Stimulated activated naive CD4-positive, alpha-beta T cell treated with Interleukin-2 at 50 U/mL for 16 hours (primary cell): ENCODE data around the gene WDR91.

Experiments
- DNase-seq: peaks from one replicate; lab custom pipeline; 2025; lab: John Stamatoyannopoulos, UW

The WDR91 gene

DNA sequence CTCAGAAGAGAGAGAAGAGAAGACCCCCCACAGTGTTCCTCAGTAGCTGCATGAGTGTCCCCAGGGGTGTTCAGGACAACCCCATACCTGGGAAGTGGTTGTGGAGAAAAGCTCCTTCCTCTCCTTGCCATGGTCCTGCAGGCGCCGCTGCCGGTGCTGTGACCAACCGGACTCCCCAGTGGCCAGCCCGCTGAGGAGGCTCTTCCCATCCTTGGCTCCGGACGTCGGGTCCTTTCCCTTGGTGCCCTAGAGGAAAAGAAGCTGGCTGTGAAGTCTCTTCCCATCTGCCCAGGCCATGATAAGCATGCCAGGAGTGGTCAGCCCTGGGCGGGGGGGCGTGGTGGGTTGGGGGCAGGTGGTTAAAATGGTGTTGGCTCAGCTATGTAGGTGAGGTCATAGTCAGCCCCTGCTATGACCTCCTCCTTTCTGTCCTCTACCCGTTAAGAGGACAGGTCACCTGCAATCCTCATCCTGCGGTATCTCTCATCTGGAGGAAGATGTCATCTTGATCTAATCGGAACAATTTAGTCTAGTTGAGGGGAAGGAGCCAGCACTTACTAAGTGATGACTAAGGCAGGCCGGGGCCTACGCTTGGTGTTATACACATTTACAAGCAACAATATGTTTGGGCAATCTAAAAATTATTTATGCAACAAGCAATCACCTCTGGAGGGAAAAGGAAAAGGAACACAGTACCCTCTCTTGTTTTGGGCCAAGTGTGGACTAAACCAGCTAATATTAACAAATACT is 13.2 kb downstream of the WDR91 start:
- DNase-seq = no peak

DNA sequence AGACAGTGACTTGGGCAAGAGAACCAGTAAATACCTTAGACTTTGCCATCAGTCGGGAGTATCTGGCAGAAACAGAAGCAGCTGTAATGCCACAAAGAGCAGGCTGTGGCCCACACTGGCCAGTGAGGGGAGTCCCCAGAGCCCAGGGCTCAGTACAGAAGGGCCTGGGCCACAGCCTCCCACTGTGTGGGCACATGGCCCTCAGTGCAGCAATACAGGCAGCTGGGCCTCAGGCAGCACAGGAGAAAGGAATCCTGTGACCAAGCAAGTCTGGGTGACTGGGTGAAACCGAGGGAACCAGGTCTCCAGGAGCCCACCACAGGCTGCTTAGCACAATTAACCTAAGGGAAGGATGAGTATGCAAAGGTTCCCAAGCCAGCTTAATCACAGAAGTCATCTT is 14.0 kb downstream of the WDR91 start:
- DNase-seq = no peak

- DNase-seq = no peak
Observed at GRCh38 chr7:135195968-135196629, 15.2 kb downstream of the WDR91 start.

DNA sequence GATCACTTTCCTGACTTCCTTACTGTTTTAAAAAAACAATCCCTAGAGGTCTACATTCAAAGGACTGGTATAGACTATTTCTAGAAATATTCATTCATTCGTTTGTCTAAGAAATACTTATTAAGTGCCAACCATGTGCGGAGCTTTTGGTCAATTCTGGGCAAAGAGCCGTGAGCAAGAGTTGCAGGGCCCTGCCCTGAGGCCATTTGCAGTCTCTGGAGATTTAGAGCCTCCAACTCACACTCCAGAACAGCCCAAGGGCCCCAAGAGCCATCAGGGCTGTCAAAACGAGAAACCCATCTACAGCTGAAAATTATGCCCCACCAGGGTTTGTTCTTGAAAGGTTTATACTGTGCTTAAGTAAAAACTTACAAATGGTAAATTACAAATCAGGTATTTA is 16.2 kb downstream of the WDR91 start:
- DNase-seq = no peak

- DNase-seq = no peak
Observed at GRCh38 chr7:135194494-135195095, 16.7 kb downstream of the WDR91 start.

GRCh38 chr7:135193615-135194081 is 17.7 kb downstream of the WDR91 start:
- DNase-seq = no peak

- DNase-seq = no peak
Observed at GRCh38 chr7:135192914-135193536, 18.3 kb downstream of the WDR91 start.

DNA sequence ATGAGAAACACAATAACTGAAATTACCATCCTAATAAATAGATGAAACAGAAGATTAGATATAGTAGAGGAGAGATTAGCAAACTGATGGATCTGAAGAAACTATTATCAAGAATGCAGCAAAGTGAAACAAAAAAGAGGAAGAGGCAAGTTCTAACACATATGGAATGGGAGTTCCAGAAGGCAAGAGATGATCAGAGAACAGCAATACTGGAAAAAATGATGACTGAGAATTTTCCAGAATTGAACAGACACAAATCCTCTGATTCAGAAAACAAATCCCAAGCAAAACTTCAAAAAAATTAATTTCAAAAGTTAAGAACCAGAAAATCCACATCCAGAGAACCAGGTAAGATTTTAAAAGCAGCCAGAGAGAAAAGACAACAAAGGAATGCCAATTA is 20.6 kb downstream of the WDR91 start:
- no peak for DNase-seq

DNA sequence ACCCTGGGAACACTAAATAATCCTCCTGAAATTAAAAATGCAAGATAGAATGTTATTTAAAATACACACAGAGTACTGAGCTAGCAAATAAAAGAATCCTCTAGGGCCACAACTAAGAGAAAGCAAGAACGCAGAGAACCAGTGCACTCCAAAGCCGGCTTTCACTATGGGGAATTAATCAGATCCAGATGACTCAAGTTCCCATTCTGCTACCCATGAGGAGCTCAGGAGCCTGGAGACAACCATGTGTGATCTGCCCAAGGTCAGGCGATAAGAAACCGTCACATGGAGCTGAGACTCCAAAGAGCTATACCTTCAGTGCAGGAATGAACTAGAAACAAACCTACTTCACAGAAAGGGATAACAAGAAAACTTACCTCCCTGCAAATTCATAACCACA is 21.4 kb downstream of the WDR91 start:
- DNase-seq = no peak

GRCh38 chr7:135189221-135189662 is 22.1 kb downstream of the WDR91 start:
- DNase-seq = no peak

GRCh38 chr7:135188298-135188984 is 22.9 kb downstream of the WDR91 start:
- no peak for DNase-seq

DNA sequence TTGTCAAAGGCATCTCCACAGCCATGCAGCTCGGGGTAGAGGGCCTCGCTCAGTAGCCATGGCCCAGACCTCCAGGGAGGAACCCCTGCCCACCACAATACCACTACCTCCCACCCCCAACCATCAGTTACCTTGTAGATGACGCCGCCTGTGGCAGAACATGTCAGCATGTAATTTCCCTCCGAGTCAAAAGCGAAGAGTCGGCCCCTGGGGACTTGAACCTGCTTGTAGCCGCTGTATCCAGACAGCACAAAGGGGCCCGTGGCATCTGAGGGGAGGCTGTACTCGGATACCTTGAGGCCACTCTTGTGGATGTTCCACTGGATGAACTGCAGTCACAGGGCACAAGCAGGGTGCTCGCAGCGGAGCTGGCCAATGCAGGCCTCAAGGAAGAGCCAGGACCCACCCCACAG is 24.5 kb downstream of the WDR91 start:
- DNase-seq = no peak

GRCh38 chr7:135186261-135186540 is 25.1 kb downstream of the WDR91 start:
- DNase-seq = no peak

- DNase-seq = no peak
Observed at GRCh38 chr7:135185471-135186260, 25.7 kb downstream of the WDR91 start.

DNA sequence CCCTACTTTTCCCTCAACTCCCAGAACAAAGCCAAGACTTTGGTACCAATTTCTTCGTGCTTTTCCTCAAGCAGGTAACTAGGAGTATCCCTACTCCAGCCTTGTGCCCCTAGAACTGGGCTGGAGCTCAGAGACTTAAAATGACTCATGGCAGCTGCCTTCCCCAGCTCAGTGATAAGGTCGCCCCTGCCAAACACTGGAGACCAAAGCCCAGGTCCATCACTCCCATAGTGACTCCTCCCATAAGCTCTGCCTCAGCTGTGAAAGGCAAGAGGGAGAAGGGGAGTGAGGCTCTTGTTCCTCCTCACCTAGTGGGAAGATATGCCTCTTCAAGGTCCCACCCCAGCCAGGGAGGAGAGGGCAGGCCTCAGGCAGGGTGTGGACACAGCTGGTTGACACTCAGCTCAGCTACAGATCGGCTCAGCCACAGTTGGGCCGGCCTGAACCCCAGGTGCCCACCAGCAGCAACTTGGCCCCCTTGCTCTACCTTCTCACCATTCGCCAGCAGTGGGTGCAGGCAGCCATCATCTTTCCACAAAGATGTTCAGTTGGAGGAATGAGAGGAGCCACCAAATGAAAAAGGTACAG is 27.0 kb downstream of the WDR91 start:
- DNase-seq = no peak

DNA sequence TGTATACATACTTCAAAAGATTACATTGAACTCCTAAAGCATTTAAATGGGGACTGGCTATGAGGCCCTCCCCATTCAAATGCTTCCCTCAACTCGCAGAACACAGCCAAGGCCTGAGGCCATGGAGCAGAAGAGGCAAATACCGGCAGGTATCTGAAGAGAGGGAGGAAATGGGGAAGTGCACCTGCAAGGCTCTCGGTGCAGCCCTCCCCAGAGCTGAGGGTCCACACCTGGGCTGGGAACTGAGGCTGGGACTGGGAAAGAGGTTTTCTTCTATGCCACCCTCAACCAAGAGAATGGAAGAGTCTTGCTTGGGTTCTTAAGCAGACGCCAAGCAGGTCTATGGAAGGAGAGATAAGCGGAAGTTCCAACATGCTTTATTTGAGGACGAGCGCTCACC is 27.8 kb downstream of the WDR91 start:
- no peak for DNase-seq

GRCh38 chr7:135181929-135182678 is 29.2 kb downstream of the WDR91 start:
- DNase-seq = no peak

GRCh38 chr7:135181261-135181928 is 29.9 kb downstream of the WDR91 start:
- no peak for DNase-seq

- no peak for DNase-seq
Observed at GRCh38 chr7:135180122-135180521, 31.2 kb downstream of the WDR91 start.
